ENCODE measurements around the gene NAP1L4. TPM values are rescaled to one million over a fixed set of nuclear protein-coding genes. Genes with fewer than 3 reads are reported as not detected.

The NAP1L4 gene
- total and polyA plus RNA-seq, 2 of the 4 experiments (the other 2 are of a cell fraction) = 71.5 to 80.7 TPM

GRCh38 chr11:2934021-2934550, 58.0 kb downstream of the NAP1L4 start:
- ChIA-PET POLR2A (ENCODE audit: unreplicated experiment) (no interaction called here), CTCF (no interaction called here)
- no peak overlapping the region for H3K18ac ChIP-seq (ENCODE audit: low read depth, low read length)
- H3K9me3 ChIP-seq (ENCODE audit: control insufficient read depth, insufficient read depth, low read length) = peaks cover 8% of the 10 kb centered on the region
- H3K23ac ChIP-seq (ENCODE audit: low read depth, low read length) = no peak overlapping the region
- no peak overlapping the region for H2BK5ac ChIP-seq (ENCODE audit: low read depth, low read length, poor library complexity, severe bottlenecking)
- ATAC-seq (ENCODE audit: low read depth) = no peak
- H3K4me1 ChIP-seq (ENCODE audit: control insufficient read depth, insufficient read depth, low read length) = peaks cover 9% of the 10 kb centered on the region
- in situ Hi-C loops (cut with MboI; ENCODE audit: low sequenced_read_pairs) (no loop called here), dilution Hi-C loops (cut with HindIII; ENCODE audit: low sequenced_read_pairs, unreplicated experiment) (no loop called here), intact Hi-C loops (cut with micrococcal nuclease) (no loop called here)
- TF ChIP-seq CEBPB (IDR thresholded peaks at IDR 0.05; ENCODE audit: low read depth, low read length) (no peak), RFX5 (IDR thresholded peaks at IDR 0.05; ENCODE audit: low read depth, low read length) (no peak), SMC3 (IDR thresholded peaks at IDR 0.05; ENCODE audit: low read depth, low read length) (no peak), CHD1 (IDR thresholded peaks at IDR 0.05; ENCODE audit: low read depth, low read length) (no peak), BHLHE40 (IDR thresholded peaks at IDR 0.05; ENCODE audit: low read depth, low read length) (no peak), ELK1 (IDR thresholded peaks at IDR 0.05; ENCODE audit: borderline replicate concordance, low read depth, low read length) (no peak), NFE2L2 (IDR thresholded peaks at IDR 0.05; ENCODE audit: low read depth, low read length) (no peak), RCOR1 (IDR thresholded peaks at IDR 0.05; ENCODE audit: insufficient replicate concordance, low read length) (no peak), MXI1 (IDR thresholded peaks at IDR 0.05; ENCODE audit: borderline replicate concordance, low read depth, low read length) (no peak), POLR2A (IDR thresholded peaks at IDR 0.05; ENCODE audit: low read depth, low read length) (no peak), MAFK (IDR thresholded peaks at IDR 0.05; ENCODE audit: low read depth, low read length) (no peak), FOS (IDR thresholded peaks at IDR 0.05; ENCODE audit: low read depth, low read length) (no peak), RAD21 (IDR thresholded peaks at IDR 0.05; ENCODE audit: low read length) (no peak), MAZ (IDR thresholded peaks at IDR 0.05; ENCODE audit: borderline replicate concordance, low read depth, low read length) (no peak), CTCF (conservative IDR thresholded peaks at IDR 0.05; ENCODE audit: low read depth, low read length) (no peak)
- TF ChIP-seq, protein P1, sequence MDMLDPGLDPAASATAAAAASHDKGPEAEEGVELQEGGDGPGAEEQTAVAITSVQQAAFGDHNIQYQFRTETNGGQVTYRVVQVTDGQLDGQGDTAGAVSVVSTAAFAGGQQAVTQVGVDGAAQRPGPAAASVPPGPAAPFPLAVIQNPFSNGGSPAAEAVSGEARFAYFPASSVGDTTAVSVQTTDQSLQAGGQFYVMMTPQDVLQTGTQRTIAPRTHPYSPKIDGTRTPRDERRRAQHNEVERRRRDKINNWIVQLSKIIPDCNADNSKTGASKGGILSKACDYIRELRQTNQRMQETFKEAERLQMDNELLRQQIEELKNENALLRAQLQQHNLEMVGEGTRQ (IDR thresholded peaks at IDR 0.05; ENCODE audit: low read depth, low read length) = no peak
- no peak overlapping the region; the same call in 2 of the 3 replicates for H2BK15ac ChIP-seq (ENCODE audit: low read depth, low read length)
- H3K14ac ChIP-seq (replicated peaks; ENCODE audit: low read depth, low read length) = no peak overlapping the region
- no peak overlapping the region for H2BK20ac ChIP-seq (ENCODE audit: low read depth, low read length)
- H3K27me3 ChIP-seq (ENCODE audit: control insufficient read depth, insufficient read depth, low read length) = no peaks in the 10 kb centered on the region
- no peaks in the 10 kb centered on the region for H3K9me1 ChIP-seq (ENCODE audit: insufficient read depth, low read length)
- peak overlapping the region; percentile 74 for H2AFZ ChIP-seq (replicated peaks; ENCODE audit: low read length, poor library complexity)
- no peak overlapping the region for H2BK120ac ChIP-seq (ENCODE audit: low read depth, low read length)
- H3K27ac ChIP-seq (ENCODE audit: insufficient read depth, low read length) = no peak overlapping the region
- H4K5ac ChIP-seq (ENCODE audit: low read depth, low read length) = no peak overlapping the region
- no peak overlapping the region for H4K91ac ChIP-seq (ENCODE audit: insufficient read depth, low read depth, low read length)
- H3K36me3 ChIP-seq (ENCODE audit: control insufficient read depth, insufficient read depth, low read length) = no peaks in the 10 kb centered on the region
- H3K4me3 ChIP-seq (ENCODE audit: insufficient read depth, low read depth, low read length) = no peak overlapping the region
- peak overlapping the region; percentile 18; the same call in 1 of the 2 replicates for H3K4ac ChIP-seq (ENCODE audit: low read depth, low read length)
- peaks cover 1% of the 10 kb centered on the region; the same call in 1 of the 2 replicates for H4K20me1 ChIP-seq (ENCODE audit: insufficient read depth, low read length)
- H3K4me2 ChIP-seq (ENCODE audit: low read depth, low read length) = no peak overlapping the region
- 0 out of 4 replicates have a peak overlapping the region, but pooled peaks have one; percentile 20 to 65 for H4K8ac ChIP-seq (ENCODE audit: low read depth in 2 of 2, low read length in 2 of 2)
- no TSS peak for BruUV-seq (replicated peaks)
- H3K9ac ChIP-seq (ENCODE audit: low read depth, low read length) = no peak overlapping the region
- peak overlapping the region; percentile 55 for H2AK9ac ChIP-seq (replicated peaks; ENCODE audit: low read depth, low read length, poor library complexity)
- H3K79me1 ChIP-seq (ENCODE audit: low read depth in 1 of 2, low read length in 2 of 2) = peaks cover 0 to 3% of the 10 kb centered on the region in 2 experiments; a peak in 1 of 4 replicates
- peak overlapping the region; percentile 90 for H2AK5ac ChIP-seq (ENCODE audit: low read depth, low read length)
- DNase-seq = no peak
- no peak overlapping the region for H3K56ac ChIP-seq (ENCODE audit: extremely low read depth, insufficient read depth, low read length)
- 94% methylated on average over 3 of the region's 7 CpGs; no CpG with 5 or more reads in 1 of the 2 experiments for WGBS, 2 experiments (ENCODE audit: extremely low coverage in 2 of 2, insufficient read length in 1 of 2)

Data from IMR-90 (cell line).